Subcutaneous adipose tissue (tissue), 4 donors: ENCODE results near the gene PIAS1. TPM values are rescaled to one million over a fixed set of nuclear protein-coding genes. Genes with fewer than 3 reads are reported as not detected.

Experiments
- CTCF ChIP-seq: fragments of 450-650 bp; IDR thresholded peaks from one replicate; pipeline ENCODE4 v1.5.1; 2016; ENCODE audit warnings: low read depth, mild to moderate bottlenecking, control low read depth, antibody characterized with exemption, moderate library complexity
- total RNA-seq, 4 donors: library from RNA; depleted of rRNA; stranded (reverse); fragments of >200 nt; gene quantifications; one replicate each; pipeline ENCODE4 v1.1.0, GENCODE V29; 2016

The PIAS1 gene
- total RNA-seq, 4 donors from 2014 or later = 34.3 to 68.8 (median 45.4) TPM

GRCh38 chr15:68197661-68198437 is 143.7 kb downstream of the PIAS1 start:
- no peak for TF ChIP-seq CTCF

- no peak for TF ChIP-seq CTCF
Observed at GRCh38 chr15:68199340-68199739, 145.2 kb downstream of the PIAS1 start.

- TF ChIP-seq CTCF = no peak
Observed at GRCh38 chr15:68200016-68200861, 146.1 kb downstream of the PIAS1 start.

- no peak for TF ChIP-seq CTCF
Observed at GRCh38 chr15:68201153-68201878, 147.2 kb downstream of the PIAS1 start.

- no peak for TF ChIP-seq CTCF
Observed at GRCh38 chr15:68201879-68202261, 147.8 kb downstream of the PIAS1 start.

- TF ChIP-seq CTCF = no peak
Observed at GRCh38 chr15:68203486-68203885, 149.4 kb downstream of the PIAS1 start.

- TF ChIP-seq CTCF = no peak
Observed at GRCh38 chr15:68203956-68204355, 149.8 kb downstream of the PIAS1 start.
